IMR-90 (cell line): ENCODE measurements around the gene PAFAH1B1.

ENCODE experiments used
- CEBPB ChIP-seq: IDR thresholded peaks from 2 replicates; pipeline ENCODE4 v1.6.1; 2012; ENCODE audit warnings: low read depth, low read length, improper control_type of control experiment
- CHD1 ChIP-seq: IDR thresholded peaks from 2 replicates; pipeline ENCODE4 v1.6.1; 2012; ENCODE audit warnings: low read depth, low read length, improper control_type of control experiment
- ELK1 ChIP-seq: fragments of 150-350 bp; IDR thresholded peaks from 2 replicates; pipeline ENCODE4 v1.6.1; 2016; ENCODE audit warnings: low read depth, mild to moderate bottlenecking, low read length, moderate library complexity, borderline replicate concordance
- FOS ChIP-seq: fragments of 150-350 bp; IDR thresholded peaks from 2 replicates; pipeline ENCODE4 v1.6.1; 2016; ENCODE audit warnings: low read depth, low read length
- MAZ ChIP-seq: IDR thresholded peaks from 2 replicates; pipeline ENCODE4 v1.6.1; 2012; ENCODE audit warnings: low read depth, mild to moderate bottlenecking, low read length, improper control_type of control experiment, moderate library complexity, borderline replicate concordance
- MXI1 ChIP-seq: IDR thresholded peaks from 2 replicates; pipeline ENCODE4 v1.6.1; 2012; ENCODE audit warnings: low read depth, mild to moderate bottlenecking, low read length, moderate library complexity, borderline replicate concordance
- POLR2A ChIP-seq: IDR thresholded peaks from 2 replicates; pipeline ENCODE4 v1.6.1; 2012; ENCODE audit warnings: mild to moderate bottlenecking, low read depth, low read length
- RAD21 ChIP-seq: IDR thresholded peaks from 2 replicates; pipeline ENCODE4 v1.6.1; 2012; ENCODE audit warnings: low read length, improper control_type of control experiment
- TF ChIP-seq, protein P1 (sequence below): fragments of 150-350 bp; IDR thresholded peaks from 2 replicates; pipeline ENCODE4 v1.6.1; 2017; ENCODE audit warnings: mild to moderate bottlenecking, antibody characterized with exemption, low read length, low read depth
- TF ChIP-seq, protein P2 (sequence below): conservative IDR thresholded peaks from 2 replicates; pipeline ENCODE4 v1.5.1; 2012; ENCODE audit warnings: mild to moderate bottlenecking, low read depth, low read length, improper control_type of control experiment

DNA sequence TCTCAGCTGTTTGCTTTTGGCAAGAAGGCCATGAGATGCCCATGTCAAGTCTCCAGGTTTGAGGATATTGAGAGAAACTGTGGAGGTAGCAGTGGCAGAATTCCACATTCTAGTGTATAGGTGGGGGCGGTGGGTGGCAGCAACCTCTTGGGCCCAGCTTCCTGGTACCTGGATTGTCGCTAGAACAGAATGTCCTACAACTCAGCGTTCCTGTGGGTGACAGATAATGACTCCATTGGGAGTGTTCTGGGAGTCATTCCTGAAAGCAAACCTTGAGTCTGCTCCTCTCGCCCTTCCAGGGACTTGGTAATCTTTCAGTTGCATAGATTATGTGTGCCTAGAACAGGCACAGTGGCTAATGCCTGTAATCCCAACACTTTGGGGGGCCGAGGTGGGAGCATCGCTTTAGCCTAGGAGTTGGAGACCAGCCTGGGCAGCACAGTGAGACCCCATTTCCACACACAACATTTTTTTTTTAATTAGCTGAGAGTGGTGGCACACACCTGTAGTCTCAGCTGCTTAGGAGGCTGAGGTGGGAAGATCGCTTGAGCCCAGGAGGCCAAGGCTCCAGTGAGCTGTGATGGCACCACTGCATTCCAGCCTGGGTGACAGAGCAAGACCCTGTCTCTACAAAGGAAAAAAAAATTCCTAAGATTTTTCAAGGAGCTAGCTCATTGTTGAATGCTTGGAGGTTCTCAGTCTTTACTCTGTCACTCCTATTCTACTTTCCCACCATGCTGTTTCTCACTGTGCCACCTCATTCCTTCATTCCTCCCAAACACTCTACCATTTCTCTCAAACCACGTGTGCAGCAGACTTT, 43.9 kb upstream of the PAFAH1B1 start:
- TF ChIP-seq CHD1 (no peak), RAD21 (no peak), CEBPB (no peak), FOS (no peak), MAZ (no peak), POLR2A (no peak), MXI1 (no peak), ELK1 (no peak)
- TF ChIP-seq, protein P1, sequence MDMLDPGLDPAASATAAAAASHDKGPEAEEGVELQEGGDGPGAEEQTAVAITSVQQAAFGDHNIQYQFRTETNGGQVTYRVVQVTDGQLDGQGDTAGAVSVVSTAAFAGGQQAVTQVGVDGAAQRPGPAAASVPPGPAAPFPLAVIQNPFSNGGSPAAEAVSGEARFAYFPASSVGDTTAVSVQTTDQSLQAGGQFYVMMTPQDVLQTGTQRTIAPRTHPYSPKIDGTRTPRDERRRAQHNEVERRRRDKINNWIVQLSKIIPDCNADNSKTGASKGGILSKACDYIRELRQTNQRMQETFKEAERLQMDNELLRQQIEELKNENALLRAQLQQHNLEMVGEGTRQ, result no peak
- TF ChIP-seq, protein P2, sequence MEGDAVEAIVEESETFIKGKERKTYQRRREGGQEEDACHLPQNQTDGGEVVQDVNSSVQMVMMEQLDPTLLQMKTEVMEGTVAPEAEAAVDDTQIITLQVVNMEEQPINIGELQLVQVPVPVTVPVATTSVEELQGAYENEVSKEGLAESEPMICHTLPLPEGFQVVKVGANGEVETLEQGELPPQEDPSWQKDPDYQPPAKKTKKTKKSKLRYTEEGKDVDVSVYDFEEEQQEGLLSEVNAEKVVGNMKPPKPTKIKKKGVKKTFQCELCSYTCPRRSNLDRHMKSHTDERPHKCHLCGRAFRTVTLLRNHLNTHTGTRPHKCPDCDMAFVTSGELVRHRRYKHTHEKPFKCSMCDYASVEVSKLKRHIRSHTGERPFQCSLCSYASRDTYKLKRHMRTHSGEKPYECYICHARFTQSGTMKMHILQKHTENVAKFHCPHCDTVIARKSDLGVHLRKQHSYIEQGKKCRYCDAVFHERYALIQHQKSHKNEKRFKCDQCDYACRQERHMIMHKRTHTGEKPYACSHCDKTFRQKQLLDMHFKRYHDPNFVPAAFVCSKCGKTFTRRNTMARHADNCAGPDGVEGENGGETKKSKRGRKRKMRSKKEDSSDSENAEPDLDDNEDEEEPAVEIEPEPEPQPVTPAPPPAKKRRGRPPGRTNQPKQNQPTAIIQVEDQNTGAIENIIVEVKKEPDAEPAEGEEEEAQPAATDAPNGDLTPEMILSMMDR, result no peak
